GM06990 (cell line): ENCODE data around the gene ATXN7L1.

Experiments
- DNase-seq: peaks from one replicate; pipeline ENCODE4 v3.0.0-alpha.2; 2011; ENCODE audit not compliant: insufficient read length; ENCODE audit errors: extremely low read depth
- H3K27me3 ChIP-seq: replicated peaks from 2 replicates; pipeline ENCODE4 v1.6.0; 2011; ENCODE audit warnings: low read length; ENCODE audit not compliant: control insufficient read depth, insufficient read depth
- H3K36me3 ChIP-seq: 2 replicates; pipeline ENCODE4 v1.5.1; 2011; ENCODE audit warnings: low read length; ENCODE audit not compliant: control insufficient read depth, insufficient read depth
- H3K4me3 ChIP-seq: replicated peaks from 2 replicates; pipeline ENCODE4 v1.5.1; 2011; ENCODE audit warnings: low read depth, mild to moderate bottlenecking, control low read depth, low read length
- TF ChIP-seq, protein P1 (sequence below): IDR thresholded peaks from 2 replicates; pipeline ENCODE4 v1.5.1; 2011; ENCODE audit warnings: low read length, control low read depth, mild to moderate bottlenecking, inconsistent platforms; ENCODE audit not compliant: insufficient read depth, poor library complexity, severe bottlenecking

ATXN7L1 gene

DNA sequence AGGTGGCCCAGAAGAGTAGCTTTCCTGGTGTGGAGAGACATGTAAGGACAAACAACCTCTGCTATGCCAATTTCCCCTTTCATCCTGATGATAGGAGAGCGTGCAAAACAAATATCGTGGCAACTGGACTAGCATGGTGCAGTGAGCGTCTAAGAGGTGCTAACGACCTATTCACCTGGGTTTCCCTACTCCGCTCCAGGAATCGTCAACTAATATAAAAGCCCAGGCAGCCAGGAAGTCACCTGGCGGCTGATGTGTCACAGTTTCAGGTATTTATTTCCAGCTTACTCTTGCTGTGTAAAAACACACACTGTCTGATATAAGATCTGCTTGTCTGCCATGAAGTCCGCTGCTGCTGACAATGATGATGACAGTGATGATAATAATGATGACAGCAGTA lies 238.6 kb downstream of the ATXN7L1 start:
- Histone ChIP-seq H3K4me3 (no peak overlapping the region), H3K36me3 (no peaks in the 10 kb centered on the region; the same call in 1 of the 2 replicates)

DNA sequence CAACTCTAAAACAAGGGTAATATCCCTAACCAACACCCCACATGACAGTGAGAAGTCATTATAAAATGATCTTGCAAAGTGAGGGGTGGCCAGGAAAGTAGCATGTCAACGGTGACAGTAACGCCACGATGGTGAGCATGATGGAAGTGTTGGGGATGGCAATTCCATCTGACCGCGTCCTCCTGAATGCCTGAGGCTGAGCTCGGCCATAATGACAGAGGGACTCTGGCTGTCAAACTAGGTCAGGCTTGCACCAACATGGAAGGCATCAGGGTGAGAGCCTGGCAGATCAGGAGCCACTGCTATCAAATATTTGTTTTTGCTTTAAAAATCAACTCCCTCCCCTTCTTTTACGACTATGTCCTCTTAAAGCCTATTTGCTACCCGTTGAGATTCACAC lies 239.4 kb downstream of the ATXN7L1 start:
- H3K4me3 ChIP-seq: no peak overlapping the region
- DNase-seq: no peak
- no peaks in the 10 kb centered on the region for H3K36me3 ChIP-seq
- H3K27me3 ChIP-seq: no peaks in the 10 kb centered on the region
- TF ChIP-seq, protein P1, sequence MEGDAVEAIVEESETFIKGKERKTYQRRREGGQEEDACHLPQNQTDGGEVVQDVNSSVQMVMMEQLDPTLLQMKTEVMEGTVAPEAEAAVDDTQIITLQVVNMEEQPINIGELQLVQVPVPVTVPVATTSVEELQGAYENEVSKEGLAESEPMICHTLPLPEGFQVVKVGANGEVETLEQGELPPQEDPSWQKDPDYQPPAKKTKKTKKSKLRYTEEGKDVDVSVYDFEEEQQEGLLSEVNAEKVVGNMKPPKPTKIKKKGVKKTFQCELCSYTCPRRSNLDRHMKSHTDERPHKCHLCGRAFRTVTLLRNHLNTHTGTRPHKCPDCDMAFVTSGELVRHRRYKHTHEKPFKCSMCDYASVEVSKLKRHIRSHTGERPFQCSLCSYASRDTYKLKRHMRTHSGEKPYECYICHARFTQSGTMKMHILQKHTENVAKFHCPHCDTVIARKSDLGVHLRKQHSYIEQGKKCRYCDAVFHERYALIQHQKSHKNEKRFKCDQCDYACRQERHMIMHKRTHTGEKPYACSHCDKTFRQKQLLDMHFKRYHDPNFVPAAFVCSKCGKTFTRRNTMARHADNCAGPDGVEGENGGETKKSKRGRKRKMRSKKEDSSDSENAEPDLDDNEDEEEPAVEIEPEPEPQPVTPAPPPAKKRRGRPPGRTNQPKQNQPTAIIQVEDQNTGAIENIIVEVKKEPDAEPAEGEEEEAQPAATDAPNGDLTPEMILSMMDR: no peak

More for the DNA sequence above, 238.6 kb downstream of the ATXN7L1 start:
- H3K27me3 ChIP-seq: no peaks in the 10 kb centered on the region
- DNase-seq: no peak
- TF ChIP-seq, protein P1: no peak

- DNase-seq: no peak
- no peaks in the 10 kb centered on the region for H3K36me3 ChIP-seq
- TF ChIP-seq, protein P1: no peak
- no peaks in the 10 kb centered on the region for H3K27me3 ChIP-seq
- no peak overlapping the region for H3K4me3 ChIP-seq
These were observed 241.2 kb downstream of the ATXN7L1 start for GRCh38 chr7:105635197-105635596.

DNA sequence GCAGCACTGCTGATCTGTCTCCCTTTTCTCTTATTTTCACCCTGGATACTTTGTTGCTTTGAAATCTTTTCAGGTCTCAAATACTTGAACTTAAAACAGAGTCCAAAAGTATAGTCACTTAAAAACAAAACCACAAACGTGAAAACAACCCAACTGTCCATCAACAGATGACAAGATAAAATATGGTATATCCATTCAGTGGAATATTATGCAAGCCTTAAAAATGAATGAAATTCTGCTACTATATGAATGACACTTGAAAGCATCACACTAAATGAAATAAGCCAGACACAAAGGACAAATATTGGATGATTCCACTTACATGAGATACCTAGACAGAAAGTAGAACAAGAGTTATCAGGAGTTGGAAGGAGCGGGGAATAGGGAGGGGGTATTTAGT lies 250.4 kb downstream of the ATXN7L1 start:
- H3K4me3 ChIP-seq: no peak overlapping the region
- TF ChIP-seq, protein P1: no peak
- H3K36me3 ChIP-seq: no peaks in the 10 kb centered on the region
- no peak for DNase-seq
- no peaks in the 10 kb centered on the region for H3K27me3 ChIP-seq

GRCh38 chr7:105623906-105624305 lies 252.5 kb downstream of the ATXN7L1 start:
- Histone ChIP-seq H3K36me3 (no peaks in the 10 kb centered on the region), H3K4me3 (no peak overlapping the region)
- TF ChIP-seq, protein P1: no peak

DNA sequence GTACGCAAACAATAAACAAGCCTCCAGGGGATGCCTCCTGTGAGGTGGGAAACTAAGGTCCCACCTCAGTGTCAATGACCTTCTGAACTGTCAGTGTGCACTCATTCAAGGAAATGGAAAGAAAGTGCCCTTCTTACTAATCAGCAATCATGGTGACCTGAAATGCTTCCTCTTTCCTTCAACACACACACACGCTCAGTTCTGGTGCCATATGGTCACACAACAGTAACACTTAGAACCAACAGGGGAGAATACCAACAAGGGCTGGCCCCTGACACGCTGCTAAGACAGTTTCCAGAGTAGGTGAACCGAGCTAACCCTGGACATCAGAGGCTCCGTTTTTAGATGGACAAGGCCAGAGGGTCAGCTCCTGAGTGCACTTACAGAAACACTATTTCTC lies 253.0 kb downstream of the ATXN7L1 start:
- no peaks in the 10 kb centered on the region for H3K27me3 ChIP-seq
- no peak overlapping the region for H3K4me3 ChIP-seq
- no peaks in the 10 kb centered on the region for H3K36me3 ChIP-seq
- no peak for DNase-seq
- TF ChIP-seq, protein P1: no peak

More at GRCh38 chr7:105623906-105624305, 252.5 kb downstream of the ATXN7L1 start:
- no peak for DNase-seq
- H3K27me3 ChIP-seq: no peaks in the 10 kb centered on the region
